ENCODE measurements around the gene C13orf46.

C13orf46 gene

DNA sequence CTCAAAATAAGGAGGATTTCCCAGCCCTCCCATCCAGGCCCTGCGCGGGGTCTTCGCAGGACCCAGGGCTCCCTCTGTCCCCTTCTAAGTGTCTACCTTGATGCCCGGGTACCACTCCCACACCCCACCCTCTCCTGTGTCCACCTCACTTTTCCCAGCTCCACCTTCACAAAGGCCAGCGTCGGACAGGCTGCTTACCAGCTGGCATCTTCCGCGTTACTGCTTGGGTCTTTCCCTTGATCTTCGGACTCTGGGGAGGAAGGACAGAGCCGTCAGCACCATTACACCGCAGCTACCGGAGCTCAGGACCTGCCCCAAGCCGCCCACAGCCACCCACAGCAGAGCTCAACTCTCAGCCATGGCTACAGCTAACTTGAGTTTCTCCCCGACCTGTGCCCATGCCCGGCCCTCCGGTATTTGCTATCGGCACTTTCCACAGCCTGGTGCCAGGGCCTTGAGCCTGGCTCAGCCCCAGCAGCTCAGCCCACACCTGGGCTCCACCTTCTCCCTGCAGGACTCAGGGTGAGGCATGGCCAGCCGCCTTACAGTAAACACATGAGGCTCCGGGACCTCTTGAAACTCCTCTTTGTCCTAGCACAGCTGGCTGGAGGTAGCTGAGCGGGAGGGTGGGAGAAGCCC is 3.8 kb downstream of the C13orf46 start:
- DNase-seq: no peak

DNA sequence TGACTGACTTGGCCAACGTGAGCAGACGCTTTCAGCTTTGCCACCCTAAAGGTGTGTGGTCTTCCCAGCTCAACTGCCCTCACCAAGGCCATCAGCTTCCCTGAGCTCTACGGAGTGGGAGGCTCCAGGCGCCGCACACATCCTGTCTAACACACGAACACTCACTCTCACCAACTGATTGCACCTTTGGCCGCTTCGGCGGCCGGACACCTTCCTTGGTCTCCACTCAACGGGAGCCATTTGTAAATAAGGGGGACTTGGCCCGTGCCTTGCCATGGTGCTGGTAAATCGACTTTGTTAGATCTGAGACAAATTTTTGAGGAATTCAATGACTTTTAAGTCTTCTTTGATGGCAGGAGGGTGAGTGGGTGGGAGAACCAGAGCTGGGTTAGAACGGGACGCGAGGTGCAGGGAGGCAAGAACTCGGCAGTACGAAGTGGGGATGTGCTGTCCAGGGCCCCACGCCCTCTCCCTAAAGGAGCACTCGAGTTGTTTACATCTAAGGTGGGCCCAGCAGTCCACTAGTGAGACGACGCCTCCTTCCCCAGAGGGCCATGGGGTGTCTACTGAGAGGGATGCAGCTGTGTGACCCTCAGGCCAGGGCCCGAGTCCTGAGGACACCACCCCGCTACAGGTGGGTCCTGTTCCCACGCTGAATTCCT is 4.4 kb downstream of the C13orf46 start:
- no peak for DNase-seq

DNA sequence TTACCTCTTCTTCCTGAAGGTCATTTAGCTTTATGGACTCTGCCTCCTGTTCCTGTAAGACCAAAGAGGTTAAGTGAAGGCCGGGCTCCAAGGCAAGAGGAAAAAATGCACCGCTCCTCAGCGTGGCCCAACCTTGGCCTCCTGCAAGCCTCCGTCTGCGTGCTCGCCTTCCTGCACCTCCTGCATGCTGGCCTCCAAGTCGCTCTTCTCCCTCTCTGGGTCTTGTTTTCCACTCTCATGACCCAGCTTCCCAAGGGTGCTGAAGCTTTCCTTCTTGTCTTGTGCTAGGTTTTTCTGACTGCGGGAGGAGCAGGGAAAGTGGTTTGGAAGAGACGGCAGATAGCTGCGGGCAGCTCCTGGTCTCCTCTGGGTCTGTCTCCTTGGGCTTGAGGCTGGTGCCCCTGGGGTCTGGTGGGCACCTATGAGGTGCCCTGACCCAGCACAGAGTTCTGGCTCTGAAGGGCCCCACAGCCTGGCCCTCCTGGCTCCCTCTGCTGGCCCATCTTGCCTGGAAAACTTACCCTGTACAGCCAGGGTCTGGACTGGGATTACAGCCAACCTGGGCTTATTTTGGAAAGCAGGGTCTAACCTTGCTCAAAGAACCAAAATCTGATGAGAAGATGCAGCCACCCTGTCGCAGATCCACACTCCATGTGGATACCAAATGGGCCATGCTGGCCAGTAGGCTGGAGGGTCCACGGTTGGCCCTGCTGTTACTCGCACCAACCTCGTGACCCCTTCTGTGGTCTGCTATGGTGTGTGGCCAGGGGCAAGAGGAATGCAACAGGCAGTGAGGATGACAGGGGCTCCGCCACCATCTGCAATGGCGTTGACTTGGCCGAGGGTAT is 5.2 kb downstream of the C13orf46 start:
- no peak for DNase-seq

DNA sequence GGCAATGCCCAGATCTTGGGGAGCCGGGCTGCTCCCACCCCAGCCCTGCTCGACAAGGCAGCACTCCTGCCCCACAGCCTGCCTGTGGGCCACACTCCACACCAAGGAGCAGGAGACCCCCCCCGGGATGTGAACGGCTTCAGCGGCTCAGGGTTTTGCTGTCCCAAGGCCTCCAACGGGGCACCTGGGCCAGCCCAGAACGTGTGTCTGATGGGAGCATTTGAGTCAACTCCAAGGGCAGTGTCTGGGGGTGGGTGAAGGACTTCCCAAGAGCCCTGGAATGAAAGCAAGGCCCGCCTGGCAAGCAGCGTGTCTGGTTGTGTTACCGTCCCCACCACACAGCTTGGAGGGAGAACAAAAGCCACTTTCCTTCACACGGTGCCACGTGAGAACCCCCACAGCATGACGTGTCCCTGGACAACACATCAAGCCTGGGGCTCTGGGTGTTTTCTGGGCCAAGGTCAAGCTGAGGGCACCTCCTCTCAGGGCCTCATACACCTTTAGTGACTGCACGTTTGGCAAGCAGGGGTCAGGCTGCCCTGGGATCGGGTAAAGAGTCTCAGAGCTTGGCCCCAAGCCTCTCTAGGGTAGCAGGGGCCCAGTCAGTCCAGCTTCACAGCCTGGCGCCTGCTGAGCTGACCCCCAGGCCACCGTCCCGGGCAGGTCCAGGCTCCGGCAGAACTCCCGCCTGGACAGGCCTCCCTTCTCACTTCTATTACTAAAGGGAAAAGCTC is 6.0 kb downstream of the C13orf46 start:
- no peak for DNase-seq

DNA sequence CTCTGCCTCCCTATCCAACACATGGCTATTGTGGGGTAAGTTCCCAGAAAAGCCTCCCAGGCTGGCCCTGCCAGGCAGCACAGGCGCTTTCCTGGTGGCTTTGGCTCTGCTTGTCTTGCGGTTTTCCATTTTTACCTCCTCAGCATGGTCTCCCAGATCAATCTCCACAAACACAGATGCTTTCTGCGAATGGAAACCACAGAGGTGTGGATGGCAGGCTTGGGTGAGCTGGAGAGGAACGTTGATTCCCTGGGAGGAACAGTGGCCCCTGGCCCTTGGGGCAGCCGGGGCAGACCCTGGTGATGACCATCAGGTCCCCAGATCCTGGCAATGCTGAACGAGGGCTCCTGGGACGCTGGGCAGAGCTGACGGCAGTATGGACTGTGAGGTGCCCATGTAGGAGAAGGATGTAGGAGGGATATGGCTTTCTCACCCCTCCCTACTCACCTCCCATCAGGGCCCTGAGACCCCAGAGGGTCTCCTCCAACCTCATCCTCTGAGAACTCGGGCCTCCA is 6.6 kb downstream of the C13orf46 start:
- no peak for DNase-seq

GRCh38 chr13:113965968-113966884 is 7.7 kb downstream of the C13orf46 start:
- DNase-seq: no peak

DNA sequence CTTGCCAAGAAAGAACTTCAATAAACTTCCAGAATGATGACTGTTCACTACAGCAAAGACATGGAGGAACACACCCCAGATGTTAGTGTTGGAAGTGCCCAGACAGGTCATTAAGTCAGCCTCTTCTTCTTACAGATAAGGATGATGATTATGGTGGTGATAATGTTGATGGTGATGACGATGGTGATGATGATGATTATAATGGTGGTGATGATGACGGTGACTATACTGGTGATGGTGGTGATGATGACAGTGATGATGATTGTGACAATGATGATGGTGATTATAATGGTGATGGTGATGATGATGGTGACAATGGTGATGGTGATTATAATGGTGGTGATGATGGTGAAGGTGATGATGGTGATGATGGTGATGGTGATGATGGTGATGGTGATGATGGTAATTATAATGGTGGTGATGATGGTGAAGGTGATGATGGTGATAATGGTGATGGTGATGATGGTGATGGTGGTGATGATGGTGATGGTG is 8.4 kb downstream of the C13orf46 start:
- DNase-seq: no peak

- no peak for DNase-seq
Measured at GRCh38 chr13:113964251-113964995, 9.5 kb downstream of the C13orf46 start.

DNA sequence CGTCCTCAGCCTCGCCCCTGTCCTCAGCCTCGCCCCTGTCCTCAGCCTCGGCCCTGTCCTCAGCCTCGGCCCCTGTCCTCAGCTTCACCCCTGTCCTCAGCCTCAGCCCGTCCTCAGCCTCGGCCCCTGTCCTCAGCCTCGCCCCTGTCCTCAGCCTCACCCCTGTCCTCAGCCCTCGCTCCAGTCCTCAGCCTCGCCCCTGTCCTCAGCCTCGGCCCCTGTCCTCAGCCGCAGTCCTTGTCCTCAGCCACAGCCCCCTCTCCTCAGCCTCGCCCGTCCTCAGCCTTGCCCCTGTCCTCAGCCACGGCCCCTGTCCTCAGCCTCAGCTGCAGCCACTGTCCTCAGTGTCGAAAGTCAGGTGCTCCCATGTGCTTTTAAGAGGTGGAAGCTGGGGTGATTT is 10.5 kb downstream of the C13orf46 start:
- no peak for DNase-seq

GRCh38 chr13:113962975-113963374 is 10.9 kb downstream of the C13orf46 start:
- no peak for DNase-seq

DNA sequence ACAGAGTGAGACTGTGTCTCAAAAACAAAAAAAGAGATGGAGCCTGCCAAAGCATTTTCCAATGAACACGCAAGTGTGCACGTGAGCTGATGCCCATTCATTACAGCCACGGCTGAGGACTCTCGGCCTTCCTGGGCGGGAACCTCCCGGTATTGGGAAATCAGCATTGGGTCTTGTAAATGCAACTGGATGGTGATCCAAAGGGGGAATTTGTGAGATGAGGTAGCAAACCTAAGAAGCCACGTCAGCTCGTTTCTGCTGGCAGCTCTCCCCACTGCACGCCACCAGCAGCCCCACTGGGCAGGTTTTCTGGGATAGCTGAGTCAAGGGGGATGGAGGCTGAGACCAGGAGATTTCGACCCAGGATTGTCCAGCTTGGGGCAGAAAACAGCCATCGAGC is 11.5 kb downstream of the C13orf46 start:
- no peak for DNase-seq

DNA sequence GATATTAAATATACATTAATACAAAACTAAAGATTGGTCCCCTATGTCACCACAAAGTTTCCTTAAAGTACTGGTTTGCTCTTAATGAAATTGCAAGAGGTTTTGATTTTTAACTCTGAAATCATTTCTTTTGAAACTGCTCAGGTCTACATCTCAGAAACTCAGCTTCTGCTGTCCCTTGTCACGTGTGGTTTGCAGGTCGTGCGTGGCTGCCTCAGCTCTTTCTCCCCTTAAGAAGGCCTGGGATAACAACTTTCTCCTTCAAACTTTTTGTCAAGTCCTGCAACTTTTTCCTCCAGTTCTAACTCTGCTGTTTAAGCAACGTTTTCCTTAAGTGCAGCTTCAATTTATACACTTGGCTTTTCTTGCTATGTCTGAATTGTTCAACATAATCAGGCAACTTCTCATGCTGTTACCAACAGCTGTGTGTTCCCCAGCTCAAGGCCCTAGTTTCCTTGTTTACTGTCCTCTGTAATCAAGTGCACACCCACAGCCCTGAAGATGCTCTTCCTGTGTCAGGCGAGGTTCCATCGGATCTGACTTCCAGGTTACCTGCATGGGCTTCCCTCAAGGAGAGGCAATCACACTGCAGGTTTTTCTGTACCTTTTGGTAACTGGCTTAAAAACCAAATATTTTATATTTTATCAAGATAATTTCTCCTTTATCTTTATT is 13.5 kb downstream of the C13orf46 start:
- DNase-seq: no peak

DNA sequence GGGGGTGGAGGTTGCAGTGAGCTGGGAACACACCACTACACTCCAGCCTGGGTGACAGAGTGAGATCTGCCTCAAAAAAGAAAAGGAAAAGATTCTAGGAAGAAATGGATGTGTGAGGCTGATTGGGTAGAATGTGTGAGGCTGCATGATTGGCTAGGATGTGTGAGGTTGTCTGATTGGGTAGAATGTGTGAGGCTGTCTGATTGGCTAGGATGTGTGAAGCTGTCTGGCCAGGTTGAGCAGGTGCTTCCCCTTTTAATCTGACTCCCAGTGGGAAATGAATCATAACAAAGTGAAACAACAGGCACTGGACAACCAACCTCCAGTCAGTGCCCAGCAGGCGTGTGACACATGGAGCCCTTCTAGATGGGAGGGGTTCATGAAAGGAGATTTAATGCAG is 14.7 kb downstream of the C13orf46 start:
- no peak for DNase-seq

DNA sequence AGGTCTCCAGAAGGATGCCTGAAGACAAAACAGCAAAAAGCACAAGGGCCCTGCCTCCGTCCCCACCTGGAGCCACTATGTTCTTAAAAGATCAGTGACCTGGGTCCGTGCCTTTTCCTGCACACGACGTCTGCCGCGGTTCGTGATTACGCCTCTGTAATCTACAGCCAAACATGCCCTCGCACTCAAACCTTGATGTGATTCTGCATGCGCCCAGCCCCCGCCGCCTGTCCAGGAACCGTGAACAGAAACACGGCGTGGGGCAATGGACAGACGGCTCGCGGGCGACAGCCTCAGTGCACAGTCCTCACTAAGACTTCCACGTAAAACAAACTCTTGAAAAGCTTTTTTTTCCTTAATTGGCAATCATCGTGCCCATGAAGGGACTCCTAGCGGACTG is 15.5 kb downstream of the C13orf46 start:
- no peak for DNase-seq

DNA sequence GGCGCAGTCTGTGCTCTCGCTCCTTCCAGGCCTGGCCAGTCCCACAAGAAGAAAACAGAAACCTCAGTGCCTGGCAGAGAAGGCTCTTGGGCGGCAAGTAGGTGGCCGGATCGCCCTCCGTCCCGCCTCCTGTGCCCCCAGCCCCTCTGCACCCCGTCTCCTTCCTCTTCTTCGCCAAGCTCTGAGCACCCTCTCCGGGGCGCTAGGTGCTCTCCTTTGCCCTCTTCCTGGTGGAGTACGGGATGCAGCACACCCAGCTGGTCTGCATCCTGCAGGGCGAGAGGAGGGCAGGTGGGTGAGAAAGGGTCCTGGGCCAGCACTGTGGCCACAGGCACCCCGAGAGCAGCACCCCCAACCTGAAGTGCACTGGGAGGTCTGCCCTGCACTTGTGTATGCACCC is 17.3 kb downstream of the C13orf46 start:
- no peak for DNase-seq

GRCh38 chr13:113955691-113956090 is 18.2 kb downstream of the C13orf46 start:
- no peak for DNase-seq

DNA sequence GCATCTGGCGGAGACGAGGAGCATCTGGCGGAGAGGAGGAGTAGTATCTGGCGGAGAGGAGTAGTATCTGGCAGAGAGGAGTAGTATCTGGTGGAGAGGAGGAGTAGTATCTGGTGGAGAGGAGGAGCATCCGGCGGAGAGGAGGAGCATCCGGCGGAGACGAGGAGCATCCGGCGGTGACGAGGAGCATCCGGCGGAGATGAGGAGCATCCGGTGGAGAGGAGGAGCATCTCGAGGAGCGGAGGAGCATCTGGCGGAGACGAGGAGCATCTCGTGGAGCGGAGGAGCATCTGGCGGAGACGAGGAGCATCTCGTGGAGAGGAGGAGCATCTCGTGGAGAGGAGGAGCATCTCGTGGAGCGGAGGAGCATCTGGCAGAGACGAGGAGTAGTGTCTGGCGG is 18.6 kb downstream of the C13orf46 start:
- DNase-seq: no peak

DNA sequence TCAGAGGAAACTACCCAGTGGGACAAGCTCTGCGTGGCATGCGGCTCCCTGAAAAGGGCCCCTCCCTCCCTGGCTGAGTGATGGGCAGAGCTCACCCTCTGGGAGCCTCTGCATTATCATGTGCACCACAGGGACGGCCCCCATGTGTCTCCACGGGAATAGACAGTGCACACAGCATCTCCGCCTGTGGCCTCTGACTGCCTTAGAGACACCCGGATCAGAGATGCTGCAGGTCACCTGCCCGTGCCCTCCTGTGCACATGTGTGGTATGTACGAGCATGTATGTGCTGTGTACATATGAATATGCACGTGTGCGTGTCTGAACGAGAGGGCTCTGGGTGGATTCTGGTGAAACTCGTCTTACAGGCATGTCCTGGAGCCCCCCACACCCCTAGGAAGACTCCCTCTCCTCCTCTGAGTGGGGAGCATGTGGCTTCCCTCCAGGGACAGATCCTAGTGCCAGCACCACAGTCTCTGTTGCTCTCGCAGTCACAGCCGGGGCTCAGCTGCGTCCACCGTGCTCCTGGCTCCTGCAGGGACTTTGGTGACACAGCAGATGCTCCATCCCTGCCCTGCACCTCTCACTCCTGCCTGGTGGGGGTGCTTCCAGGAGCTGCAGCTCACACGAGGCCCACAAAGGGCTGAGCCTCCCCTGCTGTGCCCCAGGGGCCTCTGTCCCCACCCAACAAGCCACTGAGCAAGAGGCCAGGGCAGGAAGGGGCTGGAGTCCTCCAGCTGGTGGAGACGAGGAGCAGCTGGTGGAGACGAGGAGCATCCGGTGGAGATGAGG is 19.6 kb downstream of the C13orf46 start:
- DNase-seq: no peak

DNA sequence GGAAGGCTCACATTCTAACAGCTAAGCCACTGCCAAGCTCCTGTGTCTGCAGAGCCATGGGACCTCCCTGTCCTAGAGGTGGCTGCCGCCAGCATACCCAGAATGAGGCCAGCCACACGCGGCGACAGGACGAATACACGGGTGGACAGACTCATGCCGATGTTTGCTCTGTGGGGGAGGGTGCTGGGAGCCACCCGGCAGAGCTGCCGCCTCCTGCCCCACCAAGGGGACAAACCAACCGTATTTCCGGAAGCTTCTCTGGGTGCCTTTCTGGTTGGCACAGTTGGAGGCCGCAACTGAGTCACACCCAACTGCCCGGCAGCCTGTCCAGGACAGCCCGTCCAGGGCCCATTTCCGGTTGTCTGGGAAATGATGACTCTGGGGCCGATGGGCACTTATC is 20.3 kb downstream of the C13orf46 start:
- DNase-seq: no peak

All from NCI-H1436 (cell line).